ENCODE results near the gene DHRS7.

Gene DHRS7

DNA sequence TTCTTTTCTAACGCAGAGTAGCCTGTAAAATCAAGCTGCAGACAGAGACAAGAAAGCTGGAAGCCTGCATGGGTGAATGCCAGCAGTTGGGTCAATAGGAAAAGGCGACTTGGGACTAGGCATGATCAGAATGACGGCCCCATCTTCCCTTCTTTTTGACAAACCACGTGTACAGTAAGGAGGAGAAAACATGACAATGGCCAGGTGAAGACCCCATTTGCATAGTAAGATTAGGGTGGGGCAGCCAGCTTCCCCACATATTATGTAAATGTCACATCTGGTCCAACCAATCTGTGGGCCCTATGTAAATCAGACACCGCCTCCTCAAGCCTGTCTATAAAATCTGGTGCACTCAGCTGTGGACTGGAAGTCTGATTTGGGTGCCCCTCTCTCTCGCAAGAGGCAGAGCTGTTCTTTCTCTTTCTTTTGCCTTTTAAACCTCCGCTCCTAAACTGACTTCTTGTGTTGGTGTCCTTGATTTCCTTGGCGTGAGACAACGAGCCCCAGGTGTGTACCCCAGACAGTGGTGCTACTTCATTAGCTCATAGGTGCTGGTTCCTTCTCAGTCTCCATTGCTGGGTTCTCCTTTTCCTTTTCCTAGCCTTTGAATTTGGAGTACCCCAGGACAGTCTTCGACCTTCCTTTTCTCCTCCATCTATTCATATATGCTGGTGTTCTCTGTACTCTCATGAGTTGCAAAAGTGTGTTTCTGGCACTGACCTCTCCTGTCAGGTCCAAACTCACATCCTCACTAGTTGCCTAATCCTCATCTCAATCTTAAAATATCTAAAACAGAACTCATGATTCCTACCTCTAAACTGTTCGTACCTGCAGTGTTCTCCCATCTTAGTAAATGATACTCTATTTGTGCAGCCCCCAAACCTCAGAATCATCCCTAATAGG, 9.4 kb upstream of the DHRS7 start:
- ChIA-PET CTCF (no interaction called here), POLR2A (interaction anchor here (1.1 kb wide), 1 partner anchor 10 kb away, joined by 4 read pairs; the partner anchor contains the start of gene DHRS7)
- no peak for DNase-seq (ENCODE audit: extremely low spot score)
- TF ChIP-seq CTBP1 (IDR thresholded peaks at IDR 0.05; ENCODE audit: borderline replicate concordance) = no peak
- TF ChIP-seq FOXK2 (IDR thresholded peaks at IDR 0.05) = no peak
- no peak for TF ChIP-seq ZNF384 (IDR thresholded peaks at IDR 0.05)
- TF ChIP-seq L3MBTL2 (conservative IDR thresholded peaks at IDR 0.05) = no peak
- no peak for TF ChIP-seq TARDBP (IDR thresholded peaks at IDR 0.05)
- TF ChIP-seq, protein P1, sequence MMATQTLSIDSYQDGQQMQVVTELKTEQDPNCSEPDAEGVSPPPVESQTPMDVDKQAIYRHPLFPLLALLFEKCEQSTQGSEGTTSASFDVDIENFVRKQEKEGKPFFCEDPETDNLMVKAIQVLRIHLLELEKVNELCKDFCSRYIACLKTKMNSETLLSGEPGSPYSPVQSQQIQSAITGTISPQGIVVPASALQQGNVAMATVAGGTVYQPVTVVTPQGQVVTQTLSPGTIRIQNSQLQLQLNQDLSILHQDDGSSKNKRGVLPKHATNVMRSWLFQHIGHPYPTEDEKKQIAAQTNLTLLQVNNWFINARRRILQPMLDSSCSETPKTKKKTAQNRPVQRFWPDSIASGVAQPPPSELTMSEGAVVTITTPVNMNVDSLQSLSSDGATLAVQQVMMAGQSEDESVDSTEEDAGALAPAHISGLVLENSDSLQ (IDR thresholded peaks at IDR 0.05) = no peak
- TF ChIP-seq NFRKB (IDR thresholded peaks at IDR 0.05) = no peak
- no peak for TF ChIP-seq FOXA1 (IDR thresholded peaks at IDR 0.05)
- no peak for TF ChIP-seq ELF4 (IDR thresholded peaks at IDR 0.05)
- no peak for TF ChIP-seq BHLHE40 (IDR thresholded peaks at IDR 0.05; ENCODE audit: borderline replicate concordance)
- TF ChIP-seq FOXM1 (IDR thresholded peaks at IDR 0.05; ENCODE audit: borderline replicate concordance) = no peak
- TF ChIP-seq LEF1 (IDR thresholded peaks at IDR 0.05; ENCODE audit: borderline replicate concordance) = no peak
- no peak for TF ChIP-seq SUZ12 (IDR thresholded peaks at IDR 0.05)
- TF ChIP-seq HDGF (IDR thresholded peaks at IDR 0.05; ENCODE audit: borderline replicate concordance) = no peak
- no peak for TF ChIP-seq ARNT (IDR thresholded peaks at IDR 0.05)

DNA sequence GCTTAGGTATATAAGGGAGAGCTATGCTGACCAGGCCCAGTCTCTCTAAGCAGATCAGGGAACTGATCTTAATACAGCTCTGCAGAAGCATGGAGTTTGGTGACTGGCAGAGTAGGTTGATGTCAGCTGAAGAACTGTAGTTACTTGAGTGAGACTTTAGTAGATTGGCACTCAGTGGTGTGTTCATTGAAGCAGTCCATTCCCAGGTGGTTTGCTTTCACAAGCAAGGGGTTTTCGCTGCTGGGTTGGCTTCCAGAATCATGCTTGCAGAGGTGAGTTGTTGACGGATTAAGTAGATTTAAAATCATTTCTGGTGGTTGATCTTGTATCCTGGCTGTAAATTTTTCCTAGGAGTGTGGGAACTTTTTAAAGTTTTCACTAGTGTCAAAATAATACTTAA, 6.5 kb upstream of the DHRS7 start:
- CTCF ChIA-PET = no interaction called here
- DNase-seq (ENCODE audit: extremely low spot score) = no peak
- no peak for TF ChIP-seq LEF1 (IDR thresholded peaks at IDR 0.05; ENCODE audit: borderline replicate concordance)
- no peak for TF ChIP-seq HDGF (IDR thresholded peaks at IDR 0.05; ENCODE audit: borderline replicate concordance)
- TF ChIP-seq BHLHE40 (IDR thresholded peaks at IDR 0.05; ENCODE audit: borderline replicate concordance) = no peak
- TF ChIP-seq CTBP1 (IDR thresholded peaks at IDR 0.05; ENCODE audit: borderline replicate concordance) = no peak
- TF ChIP-seq FOXM1 (IDR thresholded peaks at IDR 0.05; ENCODE audit: borderline replicate concordance) = no peak
- TF ChIP-seq, protein P1 (IDR thresholded peaks at IDR 0.05) = no peak
- no peak for TF ChIP-seq ELF4 (IDR thresholded peaks at IDR 0.05)
- no peak for TF ChIP-seq ARNT (IDR thresholded peaks at IDR 0.05)
- TF ChIP-seq SUZ12 (IDR thresholded peaks at IDR 0.05) = no peak
- TF ChIP-seq FOXA1 (IDR thresholded peaks at IDR 0.05) = no peak
- TF ChIP-seq ZNF384 (IDR thresholded peaks at IDR 0.05) = no peak
- no peak for TF ChIP-seq TARDBP (IDR thresholded peaks at IDR 0.05)
- TF ChIP-seq L3MBTL2 (conservative IDR thresholded peaks at IDR 0.05) = no peak
- TF ChIP-seq FOXK2 (IDR thresholded peaks at IDR 0.05) = no peak
- TF ChIP-seq SP1 (IDR thresholded peaks at IDR 0.05) = no peak
- no peak for TF ChIP-seq NFRKB (IDR thresholded peaks at IDR 0.05)
- POLR2A ChIA-PET = no interaction called here

DNA sequence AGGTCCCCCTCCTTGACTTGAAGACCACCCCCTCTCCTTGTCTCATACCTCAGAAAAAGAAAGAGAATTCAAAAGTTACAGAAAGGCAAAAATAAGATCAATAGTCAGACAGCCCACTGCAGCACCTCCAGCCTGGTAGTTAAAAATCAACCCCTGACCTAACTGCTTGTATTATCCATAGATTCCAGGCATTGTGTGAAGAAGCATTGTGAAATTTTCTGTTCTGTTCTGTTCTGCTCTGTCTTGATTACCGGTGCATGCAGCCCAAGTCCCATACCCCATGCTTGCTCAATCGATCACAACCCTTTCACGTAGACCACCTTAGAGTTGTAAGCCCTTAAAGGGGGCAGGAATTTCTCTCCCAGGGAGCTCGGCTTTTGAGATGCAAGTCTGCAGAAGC, 5.8 kb upstream of the DHRS7 start:
- ChIA-PET POLR2A (no interaction called here), CTCF (interaction anchor here (0.6 kb wide), 1 partner anchor 106 kb away, joined by 4 read pairs; no protein-coding TSS in a partner anchor)
- TF ChIP-seq FOXA1 (IDR thresholded peaks at IDR 0.05) (no peak), ELF4 (IDR thresholded peaks at IDR 0.05) (no peak), LEF1 (IDR thresholded peaks at IDR 0.05; ENCODE audit: borderline replicate concordance) (no peak), ZNF384 (IDR thresholded peaks at IDR 0.05) (no peak), HDGF (IDR thresholded peaks at IDR 0.05; ENCODE audit: borderline replicate concordance) (no peak), TARDBP (IDR thresholded peaks at IDR 0.05) (no peak), CTBP1 (IDR thresholded peaks at IDR 0.05; ENCODE audit: borderline replicate concordance) (no peak), FOXM1 (IDR thresholded peaks at IDR 0.05; ENCODE audit: borderline replicate concordance) (no peak), L3MBTL2 (conservative IDR thresholded peaks at IDR 0.05) (no peak), BHLHE40 (IDR thresholded peaks at IDR 0.05; ENCODE audit: borderline replicate concordance) (no peak), SP1 (IDR thresholded peaks at IDR 0.05) (no peak), FOXK2 (IDR thresholded peaks at IDR 0.05) (no peak), NFRKB (IDR thresholded peaks at IDR 0.05) (no peak), ARNT (IDR thresholded peaks at IDR 0.05) (no peak), SUZ12 (IDR thresholded peaks at IDR 0.05) (no peak)
- TF ChIP-seq, protein P1 (IDR thresholded peaks at IDR 0.05) = no peak
- no peak for DNase-seq (ENCODE audit: extremely low spot score)

DNA sequence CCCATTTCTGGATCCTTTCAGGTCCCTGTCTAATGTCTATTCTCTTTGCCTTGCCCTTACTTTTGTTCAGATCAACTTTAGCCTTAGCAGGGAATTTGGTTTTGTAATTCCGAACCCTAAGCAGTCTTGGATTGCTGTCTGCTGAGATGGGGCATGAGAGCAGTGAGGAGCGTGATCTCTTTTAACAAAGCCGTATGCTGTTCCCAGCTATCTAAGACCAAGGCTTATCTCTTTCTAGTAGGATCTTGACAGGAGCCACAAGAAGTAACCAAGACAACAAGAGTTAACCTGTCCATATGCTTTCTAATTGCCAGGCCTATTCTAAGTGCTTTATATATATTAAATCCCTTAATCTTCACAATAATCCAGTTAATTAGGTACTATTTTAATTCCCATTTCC, 4.5 kb upstream of the DHRS7 start:
- TF ChIP-seq LEF1 (IDR thresholded peaks at IDR 0.05; ENCODE audit: borderline replicate concordance) (no peak), CTBP1 (IDR thresholded peaks at IDR 0.05; ENCODE audit: borderline replicate concordance) (no peak), ELF4 (IDR thresholded peaks at IDR 0.05) (no peak), FOXM1 (IDR thresholded peaks at IDR 0.05; ENCODE audit: borderline replicate concordance) (no peak), TARDBP (IDR thresholded peaks at IDR 0.05) (no peak), ZNF384 (IDR thresholded peaks at IDR 0.05) (no peak)
- TF ChIP-seq, protein P1 (IDR thresholded peaks at IDR 0.05) = no peak
- DNase-seq (ENCODE audit: extremely low spot score) = no peak
- ChIA-PET POLR2A (no interaction called here), CTCF (no interaction called here)

DNA sequence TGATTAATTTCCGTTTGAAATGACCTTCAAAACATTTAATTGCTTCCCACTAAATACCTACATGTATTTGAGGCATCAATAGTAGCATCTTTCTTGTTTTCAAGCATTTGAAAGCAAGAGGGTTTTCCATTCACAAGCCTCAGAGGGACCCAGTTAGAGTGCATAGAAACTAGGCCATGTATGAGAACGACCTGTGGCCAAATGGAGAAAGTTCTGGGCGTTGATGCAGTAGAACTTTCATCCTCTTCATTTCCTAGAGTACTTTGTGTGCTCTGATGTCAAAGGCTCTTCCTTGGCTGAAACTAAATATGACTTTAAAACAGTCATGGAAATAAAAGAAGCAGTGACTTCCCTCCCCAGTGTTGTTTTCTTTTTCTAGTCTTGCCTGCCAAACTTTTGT, 944 bp upstream of the DHRS7 start:
- TF ChIP-seq TARDBP (IDR thresholded peaks at IDR 0.05) = no peak
- TF ChIP-seq ELF4 (IDR thresholded peaks at IDR 0.05) = no peak
- TF ChIP-seq LEF1 (IDR thresholded peaks at IDR 0.05; ENCODE audit: borderline replicate concordance) = no peak
- TF ChIP-seq FOXA1 (IDR thresholded peaks at IDR 0.05) = no peak
- no peak for TF ChIP-seq FOXK2 (IDR thresholded peaks at IDR 0.05)
- TF ChIP-seq SUZ12 (IDR thresholded peaks at IDR 0.05) = no peak
- no peak for TF ChIP-seq NFRKB (IDR thresholded peaks at IDR 0.05)
- no peak for TF ChIP-seq FOXM1 (IDR thresholded peaks at IDR 0.05; ENCODE audit: borderline replicate concordance)
- no peak for TF ChIP-seq ZNF384 (IDR thresholded peaks at IDR 0.05)
- no peak for TF ChIP-seq CTBP1 (IDR thresholded peaks at IDR 0.05; ENCODE audit: borderline replicate concordance)
- no peak for TF ChIP-seq HDGF (IDR thresholded peaks at IDR 0.05; ENCODE audit: borderline replicate concordance)
- no peak for TF ChIP-seq BHLHE40 (IDR thresholded peaks at IDR 0.05; ENCODE audit: borderline replicate concordance)
- TF ChIP-seq, protein P1 (IDR thresholded peaks at IDR 0.05) = no peak
- no peak for TF ChIP-seq SP1 (IDR thresholded peaks at IDR 0.05)
- TF ChIP-seq ARNT (IDR thresholded peaks at IDR 0.05) = no peak
- TF ChIP-seq L3MBTL2 (conservative IDR thresholded peaks at IDR 0.05) = no peak
- ChIA-PET POLR2A (interaction anchor here (0.9 to 3.1 kb wide), 5 partner anchors 14 to 82 kb away, joined by 3 to 16 read pairs (median 5); partner anchors contain the start of genes PCNX4 and PPM1A), CTCF (interaction anchor here (0.6 to 1.3 kb wide), 3 partner anchors 45 to 659 kb away, joined by 3 to 4 read pairs (median 3); no protein-coding TSS in a partner anchor)
- no peak for DNase-seq (ENCODE audit: extremely low spot score)

All from HEK293T (cell line).